ENCODE results near the gene PKD1.
"Not testable (repeated sequence)": the region's sequence is repeated elsewhere in the genome, so short reads cannot be mapped to it uniquely, and the experiment has no call there.

PKD1 gene

GRCh38 chr16:2122934-2123683, 12.6 kb downstream of the PKD1 start:
- not testable (repeated sequence) for DNase-seq

GRCh38 chr16:2122429-2122828, 13.3 kb downstream of the PKD1 start:
- no peak for DNase-seq

GRCh38 chr16:2121853-2122252, 13.8 kb downstream of the PKD1 start:
- DNase-seq: no peak

GRCh38 chr16:2121325-2121724, 14.4 kb downstream of the PKD1 start:
- not testable (repeated sequence) for DNase-seq

GRCh38 chr16:2117960-2118722, 17.6 kb downstream of the PKD1 start:
- DNase-seq: not testable (repeated sequence)

GRCh38 chr16:2117341-2117740, 18.4 kb downstream of the PKD1 start:
- not testable (repeated sequence) for DNase-seq

- not testable (repeated sequence) for DNase-seq
Measured at GRCh38 chr16:2116428-2116827, 19.3 kb downstream of the PKD1 start.

- DNase-seq: no peak
Measured at GRCh38 chr16:2115591-2115973, 20.1 kb downstream of the PKD1 start.

GRCh38 chr16:2114885-2115590, 20.7 kb downstream of the PKD1 start:
- not testable (repeated sequence) for DNase-seq

- DNase-seq: not testable (repeated sequence)
Measured at GRCh38 chr16:2114225-2114624, 21.5 kb downstream of the PKD1 start.

GRCh38 chr16:2112539-2113106, 23.1 kb downstream of the PKD1 start:
- DNase-seq: not testable (repeated sequence)

- DNase-seq: not testable (repeated sequence)
Measured at GRCh38 chr16:2111412-2112335, 24.0 kb downstream of the PKD1 start.

GRCh38 chr16:2111009-2111353, 24.7 kb downstream of the PKD1 start:
- not testable (repeated sequence) for DNase-seq

GRCh38 chr16:2110332-2111008, 25.2 kb downstream of the PKD1 start:
- not testable (repeated sequence) for DNase-seq

GRCh38 chr16:2109872-2110271, 25.8 kb downstream of the PKD1 start:
- DNase-seq: not testable (repeated sequence)

- not testable (repeated sequence) for DNase-seq
Measured at GRCh38 chr16:2109271-2109580, 26.5 kb downstream of the PKD1 start.

- not testable (repeated sequence) for DNase-seq
Measured at GRCh38 chr16:2108446-2109270, 27.0 kb downstream of the PKD1 start.

- not testable (repeated sequence) for DNase-seq
Measured at GRCh38 chr16:2107791-2108125, 27.9 kb downstream of the PKD1 start.

GRCh38 chr16:2107121-2107790, 28.4 kb downstream of the PKD1 start:
- not testable (repeated sequence) for DNase-seq

- DNase-seq: not testable (repeated sequence)
Measured at GRCh38 chr16:2106211-2106610, 29.5 kb downstream of the PKD1 start.
